ENCODE results near the gene MRPL52. TPM values are rescaled to one million over a fixed set of nuclear protein-coding genes. Genes with fewer than 3 reads are reported as not detected.

The MRPL52 gene
- total RNA-seq, 1 experiment from 2014 or later = 180 TPM

GRCh38 chr14:22837114-22837749 lies 7.5 kb downstream of the MRPL52 start:
- no peaks in the 10 kb centered on the region for H3K9me2 ChIP-seq (replicated peaks; ENCODE audit: low read length)
- peak overlapping the region; percentile 66 for H2AFZ ChIP-seq (ENCODE audit: low read length)
- DNase-seq (peak; percentile 63), ATAC-seq (peak; percentile 65)
- TF ChIP-seq CTCF (conservative IDR thresholded peaks at IDR 0.05; ENCODE audit: low read depth, low read length) (peak; percentile 31), EZH2 (IDR thresholded peaks at IDR 0.05; ENCODE audit: low read length, unreplicated experiment) (no peak)
- ChIA-PET CTCF (interaction anchor here (0.6 to 2.5 kb wide), 4 partner anchors 14 to 276 kb away, joined by 3 to 11 read pairs (median 5); no protein-coding TSS in a partner anchor), POLR2A (ENCODE audit: unreplicated experiment) (interaction anchor here (0.6 to 2.1 kb wide), 4 partner anchors 14 to 248 kb away, joined by 3 to 14 read pairs (median 4); partner anchors contain the start of gene DAD1)
- peak overlapping the region; percentile 94 for H3K9ac ChIP-seq (ENCODE audit: low read length)
- H3K9me3 ChIP-seq (ENCODE audit: low read length) = no peaks in the 10 kb centered on the region
- H3K4me1 ChIP-seq (ENCODE audit: insufficient read depth, low read length) = peaks cover 22% of the 10 kb centered on the region; the same call in 1 of the 2 replicates
- H3K27ac ChIP-seq (ENCODE audit: low read length) = peak overlapping the region; percentile 47
- BruUV-seq (replicated peaks) = no TSS peak
- no peaks in the 10 kb centered on the region for H3K27me3 ChIP-seq (ENCODE audit: low read length)
- H4K20me1 ChIP-seq (ENCODE audit: low read length) = no peaks in the 10 kb centered on the region
- H3K79me2 ChIP-seq (ENCODE audit: low read length) = peaks cover 43% of the 10 kb centered on the region
- H3K4me2 ChIP-seq (ENCODE audit: low read length) = peak overlapping the region; percentile 90
- H3F3A ChIP-seq (ENCODE audit: low read length, unreplicated experiment) = peaks cover 6% of the 10 kb centered on the region
- peaks cover 16% of the 10 kb centered on the region; the same call in 1 of the 2 replicates for H3K36me3 ChIP-seq (ENCODE audit: low read depth, low read length)
- H3K4me3 ChIP-seq (ENCODE audit: low read length) = peak overlapping the region; percentile 93
- intact Hi-C loops (cut with micrococcal nuclease) = loop anchor here (1.0 kb wide), 1 partner anchor 14 kb away; no protein-coding TSS in a partner anchor

GRCh38 chr14:22837750-22838538 lies 8.3 kb downstream of the MRPL52 start:
- ATAC-seq = peak; percentile 37

More at GRCh38 chr14:22837750-22838538, 8.3 kb downstream of the MRPL52 start:
- ChIA-PET CTCF (interaction anchor here (0.9 to 2.5 kb wide), 2 partner anchors 13 to 248 kb away, joined by 3 to 11 read pairs; no protein-coding TSS in a partner anchor), POLR2A (ENCODE audit: unreplicated experiment) (interaction anchor here (0.5 to 2.1 kb wide), 3 partner anchors 13 to 248 kb away, joined by 3 to 14 read pairs (median 7); partner anchors contain the start of gene DAD1)
- Histone ChIP-seq H3K9me2 (replicated peaks; ENCODE audit: low read length) (no peaks in the 10 kb centered on the region), H4K20me1 (ENCODE audit: low read length) (no peaks in the 10 kb centered on the region), H3K4me2 (ENCODE audit: low read length) (peak overlapping the region; percentile 90), H3K4me1 (ENCODE audit: insufficient read depth, low read length) (peaks cover 22% of the 10 kb centered on the region; the same call in 1 of the 2 replicates), H2AFZ (ENCODE audit: low read length) (peak overlapping the region; percentile 66), H3K4me3 (ENCODE audit: low read length) (peak overlapping the region; percentile 93), H3K36me3 (ENCODE audit: low read depth, low read length) (peaks cover 23% of the 10 kb centered on the region; the same call in 1 of the 2 replicates), H3K9ac (ENCODE audit: low read length) (peak overlapping the region; percentile 94), H3K79me2 (ENCODE audit: low read length) (peaks cover 43% of the 10 kb centered on the region), H3K27ac (ENCODE audit: low read length) (peak overlapping the region; percentile 47), H3K27me3 (ENCODE audit: low read length) (no peaks in the 10 kb centered on the region), H3K9me3 (ENCODE audit: low read length) (no peaks in the 10 kb centered on the region), H3F3A (ENCODE audit: low read length, unreplicated experiment) (peaks cover 6% of the 10 kb centered on the region)
- peak; percentile 51 for DNase-seq
- BruUV-seq (replicated peaks) = TSS peak; percentile 67
- intact Hi-C loops (cut with micrococcal nuclease) = loop anchor here (1.0 kb wide), 1 partner anchor 13 kb away; no protein-coding TSS in a partner anchor
- no peak for TF ChIP-seq CTCF (conservative IDR thresholded peaks at IDR 0.05; ENCODE audit: low read depth, low read length)
- no peak for TF ChIP-seq EZH2 (IDR thresholded peaks at IDR 0.05; ENCODE audit: low read length, unreplicated experiment)
- no peak for TF ChIP-seq EZH2phosphoT487 (IDR thresholded peaks at IDR 0.05; ENCODE audit: borderline replicate concordance, low read length)

Measured in PC-3 (cell line).